IPS-18a (cell line): ENCODE results near the gene AFAP1L2.

Source experiments
- H3K27ac ChIP-seq: one replicate; pipeline ENCODE4 v1.5.1; 2013; ENCODE audit warnings: low read length
- H3K27me3 ChIP-seq: one replicate; pipeline ENCODE4 v1.6.1; 2013; ENCODE audit warnings: mild to moderate bottlenecking, low read length; ENCODE audit not compliant: control insufficient read depth, insufficient read depth
- H3K36me3 ChIP-seq: one replicate; pipeline ENCODE4 v1.6.1; 2013; ENCODE audit warnings: low read depth, low read length; ENCODE audit not compliant: control insufficient read depth
- H3K4me1 ChIP-seq: one replicate; pipeline ENCODE4 v1.6.1; 2013; ENCODE audit warnings: low read depth, low read length; ENCODE audit not compliant: control insufficient read depth
- H3K4me3 ChIP-seq: one replicate; pipeline ENCODE4 v1.5.1; 2013; ENCODE audit warnings: low read length
- H3K9ac ChIP-seq: one replicate; pipeline ENCODE4 v1.6.1; 2013; ENCODE audit warnings: mild to moderate bottlenecking, low read length, moderate library complexity
- H3K9me3 ChIP-seq: one replicate; pipeline ENCODE4 v1.6.1; 2013; ENCODE audit warnings: low read depth, low read length; ENCODE audit not compliant: control insufficient read depth

The AFAP1L2 gene

GRCh38 chr10:114310346-114310745, 94.0 kb downstream of the AFAP1L2 start:
- H3K9me3 ChIP-seq: no peaks in the 10 kb centered on the region

GRCh38 chr10:114309364-114309651, 95.0 kb downstream of the AFAP1L2 start:
- Histone ChIP-seq H3K27ac (no peak overlapping the region), H3K9me3 (no peaks in the 10 kb centered on the region), H3K4me3 (no peak overlapping the region), H3K9ac (no peak overlapping the region), H3K36me3 (no peaks in the 10 kb centered on the region), H3K27me3 (no peaks in the 10 kb centered on the region), H3K4me1 (peaks cover 1% of the 10 kb centered on the region)

More at GRCh38 chr10:114310346-114310745, 94.0 kb downstream of the AFAP1L2 start:
- H3K4me3 ChIP-seq: no peak overlapping the region
- H3K27ac ChIP-seq: no peak overlapping the region
- H3K9ac ChIP-seq: no peak overlapping the region
- H3K27me3 ChIP-seq: no peaks in the 10 kb centered on the region
- H3K4me1 ChIP-seq: no peaks in the 10 kb centered on the region
- H3K36me3 ChIP-seq: no peaks in the 10 kb centered on the region

- H3K4me3 ChIP-seq: no peak overlapping the region
- no peaks in the 10 kb centered on the region for H3K36me3 ChIP-seq
- H3K9me3 ChIP-seq: no peaks in the 10 kb centered on the region
- no peaks in the 10 kb centered on the region for H3K27me3 ChIP-seq
- no peak overlapping the region for H3K27ac ChIP-seq
- no peak overlapping the region for H3K9ac ChIP-seq
- peaks cover 4% of the 10 kb centered on the region for H3K4me1 ChIP-seq
These were observed 95.6 kb downstream of the AFAP1L2 start for GRCh38 chr10:114308531-114309363.

- Histone ChIP-seq H3K4me1 (peaks cover 4% of the 10 kb centered on the region), H3K4me3 (no peak overlapping the region), H3K27me3 (no peaks in the 10 kb centered on the region), H3K9me3 (no peaks in the 10 kb centered on the region), H3K36me3 (no peaks in the 10 kb centered on the region), H3K9ac (no peak overlapping the region), H3K27ac (no peak overlapping the region)
These were observed 96.6 kb downstream of the AFAP1L2 start for GRCh38 chr10:114307731-114308130.

GRCh38 chr10:114306116-114306973, 98.0 kb downstream of the AFAP1L2 start:
- Histone ChIP-seq H3K36me3 (no peaks in the 10 kb centered on the region), H3K27me3 (no peaks in the 10 kb centered on the region), H3K27ac (no peak overlapping the region), H3K4me3 (no peak overlapping the region), H3K4me1 (peaks cover 4% of the 10 kb centered on the region), H3K9ac (no peak overlapping the region), H3K9me3 (no peaks in the 10 kb centered on the region)

- Histone ChIP-seq H3K27ac (no peak overlapping the region), H3K27me3 (no peaks in the 10 kb centered on the region), H3K9me3 (no peaks in the 10 kb centered on the region), H3K36me3 (no peaks in the 10 kb centered on the region), H3K9ac (no peak overlapping the region), H3K4me3 (peak overlapping the region; percentile 82), H3K4me1 (peaks cover 4% of the 10 kb centered on the region)
These were observed 98.8 kb downstream of the AFAP1L2 start for GRCh38 chr10:114305521-114305925.

GRCh38 chr10:114304571-114305421, 99.5 kb downstream of the AFAP1L2 start:
- H3K9ac ChIP-seq: no peak overlapping the region
- H3K9me3 ChIP-seq: no peaks in the 10 kb centered on the region
- H3K27ac ChIP-seq: no peak overlapping the region
- no peaks in the 10 kb centered on the region for H3K36me3 ChIP-seq
- H3K4me3 ChIP-seq: peak overlapping the region; percentile 82
- H3K4me1 ChIP-seq: peaks cover 4% of the 10 kb centered on the region
- H3K27me3 ChIP-seq: no peaks in the 10 kb centered on the region

- H3K36me3 ChIP-seq: no peaks in the 10 kb centered on the region
- no peak overlapping the region for H3K27ac ChIP-seq
- peaks cover 4% of the 10 kb centered on the region for H3K4me1 ChIP-seq
- H3K4me3 ChIP-seq: peak overlapping the region; percentile 82
- no peaks in the 10 kb centered on the region for H3K27me3 ChIP-seq
- H3K9ac ChIP-seq: no peak overlapping the region
- H3K9me3 ChIP-seq: no peaks in the 10 kb centered on the region
These were observed 100.2 kb downstream of the AFAP1L2 start for GRCh38 chr10:114304017-114304570.

GRCh38 chr10:114303556-114303955, 100.7 kb downstream of the AFAP1L2 start:
- H3K36me3 ChIP-seq: no peaks in the 10 kb centered on the region
- peaks cover 4% of the 10 kb centered on the region for H3K4me1 ChIP-seq
- no peak overlapping the region for H3K27ac ChIP-seq
- H3K27me3 ChIP-seq: no peaks in the 10 kb centered on the region
- no peak overlapping the region for H3K9ac ChIP-seq
- H3K4me3 ChIP-seq: no peak overlapping the region
- H3K9me3 ChIP-seq: no peaks in the 10 kb centered on the region

- Histone ChIP-seq H3K9ac (no peak overlapping the region), H3K9me3 (no peaks in the 10 kb centered on the region), H3K27me3 (no peaks in the 10 kb centered on the region), H3K27ac (no peak overlapping the region), H3K36me3 (no peaks in the 10 kb centered on the region), H3K4me1 (peaks cover 4% of the 10 kb centered on the region), H3K4me3 (no peak overlapping the region)
These were observed 102.2 kb downstream of the AFAP1L2 start for GRCh38 chr10:114301951-114302710.
